Measurements from ENCODE around the gene CD79B. TPM values are rescaled to one million over a fixed set of nuclear protein-coding genes. Genes with fewer than 3 reads are reported as not detected.

The CD79B gene
- total and polyA plus RNA-seq, 7 experiments from 2014 or later, result 11.8 to 44.9 (median 28.8) TPM

DNA sequence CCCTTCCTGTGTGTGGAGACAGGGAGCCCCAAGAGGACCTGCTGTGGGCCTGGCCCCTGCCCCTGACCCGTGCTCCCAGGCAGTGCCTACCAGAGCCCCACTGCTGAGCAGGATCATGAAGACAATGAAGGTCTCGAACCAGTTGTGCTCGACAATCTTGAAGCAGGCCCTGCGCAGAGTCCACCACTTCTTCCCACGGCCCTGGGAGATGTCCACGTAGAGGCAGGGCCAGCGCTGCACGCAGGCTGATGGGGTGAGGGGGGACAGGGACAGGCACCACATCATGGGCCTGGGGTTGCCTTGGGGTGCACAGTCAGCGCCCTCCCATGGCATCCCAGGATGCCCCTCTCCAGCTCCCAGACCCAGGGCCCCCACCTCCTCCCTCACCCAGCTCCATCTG lies 16.4 kb upstream of the CD79B start:
- intact Hi-C loops (cut with micrococcal nuclease), result no loop called here
- H3K36me3 ChIP-seq (ENCODE audit: control insufficient read depth in 2 of 3, insufficient read depth in 3 of 3, low read length in 3 of 3), result no peaks in the 10 kb centered on the region
- Mint-ChIP-seq H3K4me1 (peaks cover 7 to 27% (median 15%) of the 10 kb centered on the region in 7 donors), H3K36me3 (no peaks in the 10 kb centered on the region), H3K9me3 (no peaks in the 10 kb centered on the region), H3K27me3 (peaks cover 0 to 5% (median 0%) of the 10 kb centered on the region in 5 donors), H3K4me3 (no peak overlapping the region), H3K27ac (no peak overlapping the region)
- H3K9me3 ChIP-seq (ENCODE audit: control insufficient read depth in 2 of 3, low read length in 3 of 3), result no peaks in the 10 kb centered on the region
- ChIA-PET CTCF (interaction anchor here (0.8 to 5.6 kb wide), 3 partner anchors 29 to 77 kb away, joined by 3 to 33 read pairs (median 5); partner anchors contain the start of gene GH1), POLR2A (no interaction called here)
- DNase-seq (no peak), ATAC-seq (no peak)
- no peak overlapping the region for H3K27ac ChIP-seq (ENCODE audit: low read depth, low read length)
- H3K4me1 ChIP-seq (ENCODE audit: control insufficient read depth in 2 of 2, insufficient read depth in 2 of 2, low read length in 2 of 2), result peaks cover 16 to 17% of the 10 kb centered on the region in 2 donors
- no peak overlapping the region for H3K4me3 ChIP-seq (ENCODE audit: low read length)
- no peaks in the 10 kb centered on the region for H3K27me3 ChIP-seq (ENCODE audit: control insufficient read depth in 2 of 2, insufficient read depth in 2 of 2, low read length in 2 of 2)

DNA sequence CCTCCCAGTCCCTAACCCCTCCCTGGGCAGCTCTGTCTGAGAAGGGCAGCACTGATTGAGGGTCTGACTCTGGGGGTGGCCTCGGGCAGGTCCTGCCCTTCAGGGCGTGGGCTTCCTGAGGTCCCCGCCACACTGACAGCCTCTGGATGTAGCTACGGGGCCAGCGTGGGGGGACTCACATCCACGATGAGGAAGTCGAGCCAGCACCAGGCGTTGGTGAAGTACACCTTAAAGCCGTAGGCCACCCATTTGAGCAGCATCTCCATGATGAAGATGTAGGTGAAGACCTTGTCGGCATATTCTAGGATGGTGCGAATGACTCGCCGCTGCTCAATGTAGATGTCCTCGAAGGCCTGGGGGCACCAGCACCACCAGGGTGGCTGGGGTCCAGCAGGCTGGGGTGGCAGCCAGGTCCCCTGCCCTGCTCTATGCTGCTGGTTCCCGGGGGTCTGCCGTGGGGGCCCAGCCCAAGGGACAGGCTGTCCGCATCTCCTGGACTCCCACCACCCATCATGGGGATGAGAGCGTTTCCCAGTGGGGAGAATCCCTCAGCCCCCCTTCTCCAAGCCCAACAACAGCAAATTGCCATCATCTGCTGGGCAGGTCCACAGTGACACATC lies 15.7 kb upstream of the CD79B start:
- Mint-ChIP-seq H3K27ac (peak overlapping the region in 1 of 9 donors; percentile 60), H3K4me3 (no peak overlapping the region), H3K4me1 (peaks cover 9 to 24% (median 15%) of the 10 kb centered on the region in 7 donors), H3K27me3 (peaks cover 0 to 7% (median 0%) of the 10 kb centered on the region in 5 donors), H3K36me3 (no peaks in the 10 kb centered on the region), H3K9me3 (no peaks in the 10 kb centered on the region)
- ChIA-PET POLR2A (interaction anchor here (1.1 kb wide), 1 partner anchor 43 kb away, joined by 3 read pairs; no protein-coding TSS in a partner anchor), CTCF (interaction anchor here (1.0 to 2.5 kb wide), 4 partner anchors 26 to 115 kb away, joined by 3 to 13 read pairs (median 4); no protein-coding TSS in a partner anchor)
- Histone ChIP-seq H3K4me1 (ENCODE audit: control insufficient read depth in 2 of 2, insufficient read depth in 2 of 2, low read length in 2 of 2) (peaks cover 14 to 17% of the 10 kb centered on the region in 2 donors), H3K36me3 (ENCODE audit: control insufficient read depth in 2 of 3, insufficient read depth in 3 of 3, low read length in 3 of 3) (no peaks in the 10 kb centered on the region), H3K27me3 (ENCODE audit: control insufficient read depth in 2 of 2, insufficient read depth in 2 of 2, low read length in 2 of 2) (no peaks in the 10 kb centered on the region), H3K4me3 (ENCODE audit: low read length) (no peak overlapping the region), H3K27ac (ENCODE audit: low read depth, low read length) (no peak overlapping the region), H3K9me3 (ENCODE audit: control insufficient read depth in 2 of 3, low read length in 3 of 3) (no peaks in the 10 kb centered on the region)
- ATAC-seq (no peak), DNase-seq (no peak)
- intact Hi-C loops (cut with micrococcal nuclease), result loop anchor here (2.0 kb wide), 3 partner anchors 37 to 77 kb away; partner anchors contain the start of gene CSHL1 (in 1 of the 2)

DNA sequence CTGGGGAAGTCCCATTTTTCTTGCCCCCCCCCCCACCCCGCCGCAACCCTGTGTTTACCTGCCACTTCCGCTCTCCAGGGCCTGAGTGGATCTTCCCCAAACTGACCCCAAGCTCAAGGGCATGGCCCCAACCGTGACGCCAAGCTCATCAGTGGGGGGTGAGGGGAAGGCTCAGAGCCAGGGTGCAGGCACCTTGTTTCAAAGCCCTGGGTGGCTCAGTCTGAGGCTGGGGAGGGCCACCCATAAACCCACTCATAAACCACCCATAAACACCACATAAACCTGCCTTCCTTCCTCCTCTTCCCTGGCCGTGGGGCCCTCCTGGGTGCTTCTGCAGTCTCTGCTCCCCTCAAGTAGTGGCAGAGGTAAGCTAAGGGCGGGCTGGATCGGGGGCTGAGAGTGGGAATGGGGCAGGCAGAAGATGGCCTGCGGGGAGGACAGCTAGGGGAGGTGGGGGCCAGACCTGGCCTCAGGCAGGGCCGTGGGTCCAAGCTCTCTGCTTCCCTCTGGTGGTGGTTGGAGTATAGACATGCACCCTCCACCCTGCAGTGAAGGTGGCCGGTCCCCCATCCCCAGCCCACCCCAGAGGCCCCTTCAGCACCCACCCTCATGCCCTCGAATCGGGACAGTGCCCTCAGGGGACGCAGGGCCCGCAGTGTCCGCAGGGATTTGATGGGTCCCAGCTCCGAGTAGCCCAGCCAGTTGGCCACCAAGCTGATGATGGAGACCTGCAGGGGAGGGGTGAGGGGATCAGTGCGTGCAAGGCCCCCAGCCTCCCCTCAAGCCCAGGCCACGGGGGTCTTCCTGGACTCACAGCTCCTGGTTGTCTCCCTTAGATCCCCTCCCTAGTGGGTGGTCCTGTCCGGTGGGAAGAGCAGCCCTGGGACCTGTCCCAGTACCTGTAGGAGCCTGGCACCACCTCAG lies 14.6 kb upstream of the CD79B start:
- H3K27me3 Mint-ChIP-seq, result peaks cover 0 to 7% (median 0%) of the 10 kb centered on the region in 5 donors
- intact Hi-C loops (cut with micrococcal nuclease), result loop anchor here (1.0 to 2.0 kb wide), 5 partner anchors 14 to 78 kb away; partner anchors contain the start of genes CD79B (in 2 of the 2) and CSHL1 (in 1 of the 2)
- H3K4me1 Mint-ChIP-seq, result peaks cover 9 to 19% (median 12%) of the 10 kb centered on the region in 7 donors
- Histone ChIP-seq H3K27me3 (ENCODE audit: control insufficient read depth in 2 of 2, insufficient read depth in 2 of 2, low read length in 2 of 2) (no peaks in the 10 kb centered on the region), H3K9me3 (ENCODE audit: control insufficient read depth in 2 of 3, low read length in 3 of 3) (no peaks in the 10 kb centered on the region), H3K4me3 (ENCODE audit: low read length) (peak overlapping the region; percentile 44), H3K36me3 (ENCODE audit: control insufficient read depth in 2 of 3, insufficient read depth in 3 of 3, low read length in 3 of 3) (no peaks in the 10 kb centered on the region), H3K27ac (ENCODE audit: low read depth, low read length) (no peak overlapping the region), H3K4me1 (ENCODE audit: control insufficient read depth in 2 of 2, insufficient read depth in 2 of 2, low read length in 2 of 2) (peaks cover 14 to 17% of the 10 kb centered on the region in 2 donors)
- POLR2A ChIA-PET, result interaction anchor here (0.7 to 1.4 kb wide), 11 partner anchors 11 to 184 kb away, joined by 3 to 8 read pairs (median 4); partner anchors contain the start of gene CD79B
- CTCF ChIA-PET, result interaction anchor here (0.6 to 2.5 kb wide), 24 partner anchors 8 to 187 kb away, joined by 3 to 37 read pairs (median 4); partner anchors contain the start of genes CD79B, CSHL1, GH1 and ICAM2
- ATAC-seq (peak; percentile 87), DNase-seq (peak; percentile 32 to 71 (median 53))
- no peaks in the 10 kb centered on the region for H3K9me3 Mint-ChIP-seq
- no peaks in the 10 kb centered on the region for H3K36me3 Mint-ChIP-seq
- H3K4me3 Mint-ChIP-seq, result peak overlapping the region; percentile 59 to 86 (median 73)
- peak overlapping the region in 5 of 9 donors; percentile 25 to 85 (median 39) for H3K27ac Mint-ChIP-seq

DNA sequence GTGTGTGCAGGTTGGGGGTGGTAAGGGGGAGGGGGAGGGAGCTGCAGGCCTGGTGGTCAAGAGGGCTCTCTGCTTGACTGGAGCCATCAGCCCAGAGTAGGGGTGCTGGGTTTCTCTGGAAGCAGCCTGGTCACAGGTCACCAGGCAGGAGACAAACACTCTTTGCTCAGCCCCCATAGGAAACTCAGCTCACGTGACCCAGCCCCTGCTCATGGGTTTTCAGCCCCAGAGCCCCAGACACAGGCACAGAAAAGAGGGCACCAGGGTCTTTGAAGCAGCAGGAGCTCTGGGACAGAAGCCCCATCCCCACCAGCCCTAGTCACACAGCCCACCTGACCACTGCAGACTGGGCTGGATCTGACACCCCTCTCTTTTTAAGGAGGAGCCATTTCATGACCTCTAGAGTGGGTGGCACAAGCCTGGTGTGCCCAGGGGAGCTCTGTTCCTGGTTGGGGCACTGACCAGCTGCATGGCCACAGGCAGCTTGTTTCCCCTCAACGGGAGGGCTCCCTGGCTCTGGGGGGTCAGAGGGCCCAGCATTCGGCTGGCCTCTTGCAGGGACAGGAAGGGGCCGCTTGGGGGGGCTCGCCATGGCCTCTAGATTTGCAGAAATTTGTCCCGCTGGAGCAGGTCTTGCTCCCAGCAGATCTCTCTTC lies 13.8 kb upstream of the CD79B start:
- peak overlapping the region in 4 of 10 donors; percentile 73 to 79 (median 74) for H3K4me3 Mint-ChIP-seq
- ATAC-seq, result no peak
- H3K27me3 Mint-ChIP-seq, result peaks cover 0 to 7% (median 0%) of the 10 kb centered on the region in 5 donors
- H3K36me3 ChIP-seq (ENCODE audit: control insufficient read depth in 2 of 3, insufficient read depth in 3 of 3, low read length in 3 of 3), result no peaks in the 10 kb centered on the region
- H3K27ac Mint-ChIP-seq, result no peak overlapping the region
- POLR2A ChIA-PET, result interaction anchor here (0.7 to 1.4 kb wide), 10 partner anchors 10 to 185 kb away, joined by 3 to 8 read pairs (median 4); partner anchors contain the start of gene CD79B
- no peak overlapping the region for H3K4me3 ChIP-seq (ENCODE audit: low read length)
- H3K9me3 ChIP-seq (ENCODE audit: control insufficient read depth in 2 of 3, low read length in 3 of 3), result no peaks in the 10 kb centered on the region
- DNase-seq, result no peak
- no peak overlapping the region for H3K27ac ChIP-seq (ENCODE audit: low read depth, low read length)
- intact Hi-C loops (cut with micrococcal nuclease), result loop anchor here (1.0 to 2.0 kb wide), 5 partner anchors 14 to 79 kb away; partner anchors contain the start of genes CD79B (in 2 of the 2) and CSHL1 (in 1 of the 2)
- CTCF ChIA-PET, result interaction anchor here (0.6 to 2.5 kb wide), 20 partner anchors 9 to 188 kb away, joined by 3 to 37 read pairs (median 4); partner anchors contain the start of genes CD79B, CSHL1, GH1 and ICAM2
- no peaks in the 10 kb centered on the region for H3K9me3 Mint-ChIP-seq
- H3K4me1 ChIP-seq (ENCODE audit: control insufficient read depth in 2 of 2, insufficient read depth in 2 of 2, low read length in 2 of 2), result peaks cover 14 to 17% of the 10 kb centered on the region in 2 donors
- no peaks in the 10 kb centered on the region for H3K36me3 Mint-ChIP-seq
- H3K27me3 ChIP-seq (ENCODE audit: control insufficient read depth in 2 of 2, insufficient read depth in 2 of 2, low read length in 2 of 2), result no peaks in the 10 kb centered on the region
- peaks cover 9 to 19% (median 12%) of the 10 kb centered on the region in 7 donors for H3K4me1 Mint-ChIP-seq

DNA sequence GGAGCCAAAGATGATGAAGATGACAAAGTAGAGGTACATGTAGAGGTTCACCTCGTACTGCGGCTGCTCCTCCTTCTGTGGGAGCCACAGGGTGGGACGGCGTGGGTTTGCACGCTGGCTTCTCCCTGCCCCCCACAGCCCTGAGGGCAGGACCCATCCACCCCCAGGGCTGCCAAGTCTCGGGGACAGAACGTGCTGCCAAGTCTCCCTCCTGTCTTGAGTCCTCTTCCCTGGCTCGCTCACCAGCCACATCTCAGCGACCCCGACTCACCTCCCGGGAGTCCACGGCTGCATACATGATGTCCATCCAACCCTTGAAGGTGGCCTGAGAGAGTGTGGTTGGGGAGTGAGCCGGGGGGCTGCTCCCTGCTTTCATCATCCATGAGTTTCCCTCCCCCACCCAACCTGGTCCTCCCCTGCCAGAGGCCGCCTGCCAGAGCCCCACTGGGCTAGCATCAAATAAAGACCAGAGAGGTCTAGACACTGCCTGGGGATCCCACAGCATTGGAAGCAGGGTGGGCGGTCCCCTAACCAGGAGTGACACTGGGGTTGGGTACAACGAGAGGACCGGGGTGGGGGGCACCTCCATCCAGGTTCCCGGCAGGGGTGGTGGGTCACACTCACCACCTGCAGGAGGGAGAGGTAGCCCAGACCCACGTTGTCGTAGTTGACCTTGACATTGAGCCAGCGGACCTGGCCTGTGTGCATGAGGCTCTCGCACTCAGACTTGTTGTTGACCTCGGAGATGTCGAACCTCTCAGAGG lies 12.8 kb upstream of the CD79B start:
- Mint-ChIP-seq H3K27ac (peak overlapping the region in 3 of 9 donors; percentile 3 to 48 (median 12)), H3K27me3 (peaks cover 0 to 7% (median 0%) of the 10 kb centered on the region in 5 donors), H3K4me3 (peak overlapping the region in 4 of 10 donors; percentile 14 to 76 (median 40)), H3K4me1 (peaks cover 9 to 19% (median 12%) of the 10 kb centered on the region in 7 donors), H3K36me3 (no peaks in the 10 kb centered on the region), H3K9me3 (no peaks in the 10 kb centered on the region)
- CTCF ChIA-PET, result interaction anchor here (0.6 kb wide), 1 partner anchor 9 kb away, joined by 5 read pairs; no protein-coding TSS in a partner anchor
- ATAC-seq (no peak), DNase-seq (no peak)
- intact Hi-C loops (cut with micrococcal nuclease), result no loop called here
- POLR2A ChIA-PET, result interaction anchor here (1.1 kb wide), 1 partner anchor 186 kb away, joined by 5 read pairs; no protein-coding TSS in a partner anchor
- H3K27ac ChIP-seq (ENCODE audit: low read depth, low read length), result no peak overlapping the region
- no peaks in the 10 kb centered on the region for H3K27me3 ChIP-seq (ENCODE audit: control insufficient read depth in 2 of 2, insufficient read depth in 2 of 2, low read length in 2 of 2)
- H3K9me3 ChIP-seq (ENCODE audit: control insufficient read depth in 2 of 3, low read length in 3 of 3), result no peaks in the 10 kb centered on the region
- H3K4me3 ChIP-seq (ENCODE audit: low read length), result no peak overlapping the region
- peaks cover 14 to 17% of the 10 kb centered on the region in 2 donors for H3K4me1 ChIP-seq (ENCODE audit: control insufficient read depth in 2 of 2, insufficient read depth in 2 of 2, low read length in 2 of 2)
- no peaks in the 10 kb centered on the region for H3K36me3 ChIP-seq (ENCODE audit: control insufficient read depth in 2 of 3, insufficient read depth in 3 of 3, low read length in 3 of 3)

Data from naive thymus-derived CD4-positive, alpha-beta T cell (primary cell).